Nucleus accumbens (tissue), 56 donors: ENCODE measurements around the gene CFAP97D2.
"Not testable (repeated sequence)": the region's sequence is repeated elsewhere in the genome, so short reads cannot be mapped to it uniquely, and the experiment has no call there.

Experiments used
- DNase-seq, 56 donors: peaks; one replicate each; lab custom pipeline; 2025; lab: John Stamatoyannopoulos, UW

Gene CFAP97D2

GRCh38 chr13:114142640-114143490 is 36.2 kb upstream of the CFAP97D2 start:
- no peak for DNase-seq

GRCh38 chr13:114143806-114144605 is 35.1 kb upstream of the CFAP97D2 start:
- DNase-seq, result no peak

GRCh38 chr13:114144606-114145244 is 34.3 kb upstream of the CFAP97D2 start:
- no peak for DNase-seq

- no peak for DNase-seq
These were observed 33.8 kb upstream of the CFAP97D2 start for GRCh38 chr13:114145256-114145655.

- DNase-seq, result no peak
These were observed 33.3 kb upstream of the CFAP97D2 start for GRCh38 chr13:114145722-114146121.

GRCh38 chr13:114146173-114146572 is 32.9 kb upstream of the CFAP97D2 start:
- DNase-seq, result no peak

GRCh38 chr13:114146629-114147028 is 32.4 kb upstream of the CFAP97D2 start:
- DNase-seq, result no peak

GRCh38 chr13:114147803-114148520 is 31.1 kb upstream of the CFAP97D2 start:
- no peak for DNase-seq

- DNase-seq, result no peak
These were observed 30.6 kb upstream of the CFAP97D2 start for GRCh38 chr13:114148521-114148855.

- DNase-seq, result not testable (repeated sequence)
These were observed 30.2 kb upstream of the CFAP97D2 start for GRCh38 chr13:114148886-114149285.

GRCh38 chr13:114149774-114150740 is 29.0 kb upstream of the CFAP97D2 start:
- no peak for DNase-seq

GRCh38 chr13:114151031-114151430 is 28.0 kb upstream of the CFAP97D2 start:
- DNase-seq, result peak in 10 of 56 donors; percentile 21 to 54 (median 31)

GRCh38 chr13:114151565-114152284 is 27.3 kb upstream of the CFAP97D2 start:
- DNase-seq, result peak in 1 of 56 donors; percentile 31

- DNase-seq, result no peak
These were observed 26.8 kb upstream of the CFAP97D2 start for GRCh38 chr13:114152285-114152645.

GRCh38 chr13:114152831-114153371 is 26.2 kb upstream of the CFAP97D2 start:
- DNase-seq, result peak in 7 of 56 donors; percentile 6 to 34 (median 21)

GRCh38 chr13:114153485-114154080 is 25.5 kb upstream of the CFAP97D2 start:
- DNase-seq, result no peak

GRCh38 chr13:114154476-114154875 is 24.6 kb upstream of the CFAP97D2 start:
- no peak for DNase-seq

- no peak for DNase-seq
These were observed 23.7 kb upstream of the CFAP97D2 start for GRCh38 chr13:114155320-114155719.
